ENCODE results near the gene ANAPC7.

- no peak for TF ChIP-seq CTCF (conservative IDR thresholded peaks at IDR 0.05)
- no peak for TF ChIP-seq ZFX (IDR thresholded peaks at IDR 0.05)
These were observed 32.7 kb downstream of the ANAPC7 start for GRCh38 chr12:110370732-110371231.
